ENCODE measurements around the gene KRTAP9-4.

GRCh38 chr17:41265078-41265477 is 15.6 kb downstream of the KRTAP9-4 start, which contains the start of gene KRTAP9-6:
- TF ChIP-seq, protein P1, sequence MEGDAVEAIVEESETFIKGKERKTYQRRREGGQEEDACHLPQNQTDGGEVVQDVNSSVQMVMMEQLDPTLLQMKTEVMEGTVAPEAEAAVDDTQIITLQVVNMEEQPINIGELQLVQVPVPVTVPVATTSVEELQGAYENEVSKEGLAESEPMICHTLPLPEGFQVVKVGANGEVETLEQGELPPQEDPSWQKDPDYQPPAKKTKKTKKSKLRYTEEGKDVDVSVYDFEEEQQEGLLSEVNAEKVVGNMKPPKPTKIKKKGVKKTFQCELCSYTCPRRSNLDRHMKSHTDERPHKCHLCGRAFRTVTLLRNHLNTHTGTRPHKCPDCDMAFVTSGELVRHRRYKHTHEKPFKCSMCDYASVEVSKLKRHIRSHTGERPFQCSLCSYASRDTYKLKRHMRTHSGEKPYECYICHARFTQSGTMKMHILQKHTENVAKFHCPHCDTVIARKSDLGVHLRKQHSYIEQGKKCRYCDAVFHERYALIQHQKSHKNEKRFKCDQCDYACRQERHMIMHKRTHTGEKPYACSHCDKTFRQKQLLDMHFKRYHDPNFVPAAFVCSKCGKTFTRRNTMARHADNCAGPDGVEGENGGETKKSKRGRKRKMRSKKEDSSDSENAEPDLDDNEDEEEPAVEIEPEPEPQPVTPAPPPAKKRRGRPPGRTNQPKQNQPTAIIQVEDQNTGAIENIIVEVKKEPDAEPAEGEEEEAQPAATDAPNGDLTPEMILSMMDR (IDR thresholded peaks at IDR 0.05; ENCODE audit: low read length), result no peak
- TF ChIP-seq EZH2phosphoT487 (IDR thresholded peaks at IDR 0.05; ENCODE audit: low read length) (no peak), EZH2 (optimal IDR thresholded peaks at IDR 0.05; ENCODE audit: low read depth, low read length) (no peak)
